Calu3 (cell line): Measurements from ENCODE around the gene DGKK. TPM values are rescaled to one million over a fixed set of nuclear protein-coding genes. Genes with fewer than 3 reads are reported as not detected.

Experiments
- BruUV-seq: library from RNA; stranded (reverse); fragments of 400-500 nt; replicated peaks from 2 replicates; lab custom pipeline; 2021; lab: Mats Ljungman, UMichigan
- CTCF ChIA-PET: fragments of 300-600 bp; sonication (Branson Sonifier 250); formaldehyde crosslinking; loops from one replicate; lab custom pipeline; 2022; ENCODE audit warnings: antibody characterized with exemption; lab: Charles Lee
- DNase-seq: peaks from one replicate; pipeline ENCODE4 v3.0.0; 2022
- H3K27ac Mint-ChIP-seq: one replicate; pipeline ENCODE4 v1.8.0; 2022; ENCODE audit warnings: mixed read lengths; ENCODE audit not compliant: unreplicated experiment
- H3K27me3 Mint-ChIP-seq: one replicate; pipeline ENCODE4 v1.8.0; 2022; ENCODE audit warnings: mixed read lengths; ENCODE audit not compliant: unreplicated experiment
- H3K36me3 Mint-ChIP-seq: one replicate; pipeline ENCODE4 v1.8.0; 2022; ENCODE audit warnings: mild to moderate bottlenecking, moderate library complexity, mixed read lengths; ENCODE audit not compliant: insufficient read depth, unreplicated experiment
- H3K4me1 Mint-ChIP-seq: one replicate; pipeline ENCODE4 v1.8.0; 2022; ENCODE audit warnings: mild to moderate bottlenecking, low read depth, mixed read lengths; ENCODE audit not compliant: unreplicated experiment
- H3K4me3 Mint-ChIP-seq: one replicate; pipeline ENCODE4 v1.8.0; 2022; ENCODE audit warnings: mild to moderate bottlenecking, low read depth, moderate library complexity, mixed read lengths; ENCODE audit not compliant: unreplicated experiment
- H3K9me3 Mint-ChIP-seq: one replicate; pipeline ENCODE4 v1.8.0; 2022; ENCODE audit warnings: low read depth, mixed read lengths; ENCODE audit not compliant: unreplicated experiment
- intact Hi-C: fragments of 100-400 bp; cut with micrococcal nuclease; formaldehyde crosslinking; loops from one replicate; pipeline ENCODE4 v1.10.0; 2022; ENCODE audit not compliant: unreplicated experiment
- total RNA-seq: library from RNA; stranded (reverse); gene quantifications from 2 replicates; pipeline ENCODE4 v1.2.3, GENCODE V29; 2022
- TF ChIP-seq, protein P1 (sequence below): fragments of 200-600 bp; IDR thresholded peaks from one replicate; pipeline ENCODE4 v1.8.0; 2022; ENCODE audit warnings: antibody characterized with exemption; ENCODE audit not compliant: unreplicated experiment

DGKK gene
- total RNA-seq, 1 experiment from 2014 or later = not detected

DNA sequence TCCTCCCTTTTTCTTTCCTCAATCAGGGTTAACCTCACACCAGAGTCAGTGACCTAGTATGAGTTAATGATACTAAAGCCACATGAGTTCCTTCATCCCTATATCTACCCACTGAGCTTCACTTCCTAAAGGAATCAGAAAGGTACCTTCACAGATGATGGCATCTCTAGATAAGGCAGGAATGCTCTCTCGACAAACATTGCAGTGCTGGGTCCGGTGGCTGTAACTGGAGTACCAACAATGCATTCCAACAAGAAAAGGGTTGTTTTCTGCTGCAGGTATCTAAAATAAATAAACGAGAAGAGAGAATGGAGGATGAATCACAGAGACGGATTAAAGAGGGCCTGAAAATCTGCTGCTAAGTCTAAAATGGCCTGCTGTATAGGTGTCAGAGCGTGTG is 66.7 kb downstream of the DGKK start:
- CTCF ChIA-PET = no interaction called here
- Mint-ChIP-seq H3K4me3 (no peak overlapping the region), H3K4me1 (no peaks in the 10 kb centered on the region), H3K36me3 (no peaks in the 10 kb centered on the region), H3K27ac (no peak overlapping the region), H3K9me3 (peaks cover 6% of the 10 kb centered on the region), H3K27me3 (peaks cover 54% of the 10 kb centered on the region)
- intact Hi-C loops = no loop called here
- DNase-seq = no peak
- TF ChIP-seq, protein P1, sequence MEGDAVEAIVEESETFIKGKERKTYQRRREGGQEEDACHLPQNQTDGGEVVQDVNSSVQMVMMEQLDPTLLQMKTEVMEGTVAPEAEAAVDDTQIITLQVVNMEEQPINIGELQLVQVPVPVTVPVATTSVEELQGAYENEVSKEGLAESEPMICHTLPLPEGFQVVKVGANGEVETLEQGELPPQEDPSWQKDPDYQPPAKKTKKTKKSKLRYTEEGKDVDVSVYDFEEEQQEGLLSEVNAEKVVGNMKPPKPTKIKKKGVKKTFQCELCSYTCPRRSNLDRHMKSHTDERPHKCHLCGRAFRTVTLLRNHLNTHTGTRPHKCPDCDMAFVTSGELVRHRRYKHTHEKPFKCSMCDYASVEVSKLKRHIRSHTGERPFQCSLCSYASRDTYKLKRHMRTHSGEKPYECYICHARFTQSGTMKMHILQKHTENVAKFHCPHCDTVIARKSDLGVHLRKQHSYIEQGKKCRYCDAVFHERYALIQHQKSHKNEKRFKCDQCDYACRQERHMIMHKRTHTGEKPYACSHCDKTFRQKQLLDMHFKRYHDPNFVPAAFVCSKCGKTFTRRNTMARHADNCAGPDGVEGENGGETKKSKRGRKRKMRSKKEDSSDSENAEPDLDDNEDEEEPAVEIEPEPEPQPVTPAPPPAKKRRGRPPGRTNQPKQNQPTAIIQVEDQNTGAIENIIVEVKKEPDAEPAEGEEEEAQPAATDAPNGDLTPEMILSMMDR = no peak
- no TSS peak for BruUV-seq

DNA sequence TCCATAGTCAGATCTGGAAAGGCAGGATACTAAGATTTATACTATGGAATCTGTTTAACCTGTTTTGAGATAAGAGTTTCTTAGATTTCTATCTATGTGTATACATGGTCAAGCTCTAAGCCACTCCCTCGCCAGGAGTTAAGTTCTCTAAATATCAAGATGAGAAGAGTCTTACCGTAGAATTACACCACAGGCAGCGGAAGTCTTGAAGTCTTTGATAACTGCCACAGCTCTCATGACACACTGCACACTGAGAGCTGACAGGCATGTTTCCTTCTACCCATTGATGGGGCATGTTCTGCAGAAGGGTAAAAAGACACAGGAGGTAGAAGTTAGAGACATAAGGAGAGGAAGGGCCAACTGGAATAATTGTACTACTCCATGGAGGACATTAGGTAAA is 67.7 kb downstream of the DGKK start:
- BruUV-seq = no TSS peak
- Mint-ChIP-seq H3K27me3 (peaks cover 54% of the 10 kb centered on the region), H3K4me1 (no peaks in the 10 kb centered on the region), H3K4me3 (no peak overlapping the region), H3K36me3 (no peaks in the 10 kb centered on the region), H3K27ac (no peak overlapping the region), H3K9me3 (peaks cover 6% of the 10 kb centered on the region)
- intact Hi-C loops = no loop called here
- CTCF ChIA-PET = no interaction called here
- no peak for DNase-seq
- TF ChIP-seq, protein P1 = no peak

DNA sequence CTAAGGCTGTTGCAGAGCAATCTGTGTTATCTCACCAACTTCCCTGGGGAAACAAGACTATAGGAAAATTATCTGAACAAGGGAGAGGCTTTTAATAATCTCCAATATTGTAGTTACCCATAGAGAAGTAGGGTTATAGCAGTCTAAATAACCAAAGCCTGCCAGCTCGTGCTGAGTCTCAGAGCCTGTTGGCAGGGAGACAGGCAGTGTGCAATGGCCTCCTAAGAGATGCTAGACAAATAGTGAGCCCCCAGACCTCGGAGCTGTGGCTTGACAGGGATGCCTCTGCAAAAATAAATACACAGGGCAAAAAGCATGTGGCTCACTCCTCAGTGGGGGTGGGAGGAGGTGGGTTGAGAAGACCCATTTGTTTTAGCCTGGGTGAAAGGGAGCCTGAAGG is 76.7 kb downstream of the DGKK start:
- Mint-ChIP-seq H3K27ac (no peak overlapping the region), H3K27me3 (peaks cover 39% of the 10 kb centered on the region), H3K4me3 (no peak overlapping the region), H3K9me3 (no peaks in the 10 kb centered on the region), H3K36me3 (no peaks in the 10 kb centered on the region), H3K4me1 (no peaks in the 10 kb centered on the region)
- TF ChIP-seq, protein P1 = no peak
- no TSS peak for BruUV-seq
- DNase-seq = no peak
- intact Hi-C loops = no loop called here
- CTCF ChIA-PET = no interaction called here

- BruUV-seq = no TSS peak
- Mint-ChIP-seq H3K4me1 (no peaks in the 10 kb centered on the region), H3K27ac (no peak overlapping the region), H3K9me3 (no peaks in the 10 kb centered on the region), H3K36me3 (no peaks in the 10 kb centered on the region), H3K27me3 (peaks cover 68% of the 10 kb centered on the region), H3K4me3 (no peak overlapping the region)
- DNase-seq = no peak
- CTCF ChIA-PET = no interaction called here
- intact Hi-C loops = no loop called here
- TF ChIP-seq, protein P1 = no peak
These were observed 84.1 kb downstream of the DGKK start for GRCh38 chrX:50386520-50386919.
